ENCODE data around the gene IFIT1. TPM values are rescaled to one million over a fixed set of nuclear protein-coding genes. Genes with fewer than 3 reads are reported as not detected.
"Not testable (repeated sequence)": the region's sequence is repeated elsewhere in the genome, so short reads cannot be mapped to it uniquely, and the experiment has no call there.

IFIT1 gene
- total and polyA plus RNA-seq, 9 of the 15 experiments (the other 6 are each of a cell fraction or from before 2014, with no cell fraction given) = 0.03 to 0.40 (median 0.18) TPM

DNA sequence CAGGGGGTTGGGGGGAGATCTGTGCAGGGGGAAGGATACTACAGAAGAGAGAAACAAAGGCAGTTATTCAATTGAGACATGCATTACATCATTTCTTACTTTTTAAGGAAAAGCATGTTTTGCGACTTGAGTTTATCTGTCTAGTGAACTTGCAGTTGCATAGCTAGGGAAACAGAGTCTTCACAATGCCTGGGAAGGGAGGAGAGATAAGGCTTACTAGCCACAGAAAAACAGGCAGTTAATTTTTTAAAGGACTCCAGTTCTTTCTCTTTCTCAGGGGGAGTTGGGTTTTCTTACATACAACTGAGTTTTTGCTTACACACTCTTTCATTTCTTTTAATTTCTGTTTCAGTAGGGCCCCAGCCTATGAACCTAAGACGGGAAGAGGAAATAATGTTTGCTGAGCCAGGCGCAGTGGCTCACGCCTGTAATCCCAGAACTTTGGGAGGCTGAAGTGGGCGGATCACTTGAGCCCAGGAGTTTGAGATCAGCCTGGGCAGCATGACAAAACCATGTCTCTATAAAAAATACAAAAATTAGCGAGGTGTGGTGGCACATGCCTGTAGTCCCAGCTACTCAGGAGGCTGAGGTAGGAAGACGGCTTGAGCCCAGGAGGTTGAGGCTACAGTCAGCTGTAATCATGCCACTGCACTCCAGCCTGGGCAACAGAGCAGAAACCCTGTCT, 41.6 kb upstream of the IFIT1 start:
- TF ChIP-seq ARID1B (IDR thresholded peaks at IDR 0.05) = peak; percentile 33
- TF ChIP-seq ATF7 (IDR thresholded peaks at IDR 0.05) = peak; percentile 42; the same call in 1 of the 2 replicates
- TF ChIP-seq, protein P1, sequence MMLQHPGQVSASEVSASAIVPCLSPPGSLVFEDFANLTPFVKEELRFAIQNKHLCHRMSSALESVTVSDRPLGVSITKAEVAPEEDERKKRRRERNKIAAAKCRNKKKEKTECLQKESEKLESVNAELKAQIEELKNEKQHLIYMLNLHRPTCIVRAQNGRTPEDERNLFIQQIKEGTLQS (IDR thresholded peaks at IDR 0.05) = 0 out of 2 replicates have a peak, but pooled peaks have one; percentile 15
- TF ChIP-seq, protein P1 (CRISPR knock-in tag; conservative IDR thresholded peaks at IDR 0.05) = not testable (repeated sequence)
- in situ Hi-C loops (cut with MboI); H3K79me2 ChIP-seq (ENCODE audit: control insufficient read depth, insufficient read depth, low read length); H3K9me1 ChIP-seq (ENCODE audit: control insufficient read depth, insufficient read depth, low read length); FAIRE-seq; intact Hi-C loops (cut with micrococcal nuclease); CTCF ChIA-PET (ENCODE audit: low intra/inter-chr PET ratio); H3K9me3 ChIP-seq (replicated peaks; ENCODE audit: control insufficient read depth, insufficient read depth, low read depth, low read length); H3K36me3 ChIP-seq (ENCODE audit: control insufficient read depth, insufficient read depth, low read length); BruUV-seq (replicated peaks); H3K4me3 ChIP-seq; H3K9ac ChIP-seq (ENCODE audit: insufficient read depth in 1 of 2, low read depth in 2 of 2, low read length in 2 of 2); H4K20me1 ChIP-seq (replicated peaks; ENCODE audit: control insufficient read depth, insufficient read depth, low read length); H3K27me3 ChIP-seq (ENCODE audit: control insufficient read depth in 2 of 2, insufficient read depth in 2 of 2, low read length in 2 of 2): not testable (repeated sequence)
- 9% methylated on average over 7 of the region's 7 CpGs for WGBS (ENCODE audit: insufficient coverage, low coverage, missing lambda C conversion rate)
- POLR2A ChIA-PET = interaction anchor here (0.7 to 1.2 kb wide), 2 partner anchors 9 to 20 kb away, joined by 3 read pairs; no protein-coding TSS in a partner anchor
- Histone ChIP-seq H3K27ac (ENCODE audit: extremely low read depth, low read depth, low read length) (peak overlapping the region; percentile 34; the same call in 1 of the 3 replicates), H2AFZ (ENCODE audit: low read depth, low read length) (peak overlapping the region; percentile 89), H3K4me2 (ENCODE audit: insufficient read depth, low read length) (peak overlapping the region; percentile 37; the same call in 1 of the 2 replicates), H3K4me1 (replicated peaks in 1 of 2; ENCODE audit: control insufficient read depth in 2 of 2, insufficient read depth in 2 of 2, low read length in 2 of 2) (peaks cover 5 to 30% of the 10 kb centered on the region in 2 experiments; a peak in 4 of 5 replicates)
- ATAC-seq = peak; percentile 26; the same call in 2 of the 3 replicates
- peak in 1 of 4 experiments; percentile 40 for DNase-seq (ENCODE audit: extremely low read depth in 1 of 4, low spot score in 3 of 4)
